Right cardiac atrium (tissue), 5 donors: Measurements from ENCODE around the gene FXYD1. TPM values are rescaled to one million over a fixed set of nuclear protein-coding genes. Genes with fewer than 3 reads are reported as not detected.
"Not testable (repeated sequence)": the region's sequence is repeated elsewhere in the genome, so short reads cannot be mapped to it uniquely, and the experiment has no call there.

ENCODE experiments used
- ATAC-seq, 2 donors: fragments of 200-7000 bp; cut with Tn5 transposase; one replicate each; pipeline versions ENCODE4 v1.8.0 to v1.9.1; 2020; ENCODE audit warnings: moderate library complexity in 2 of 2, mild to moderate bottlenecking in 1 of 2
- DNase-seq, 3 donors: peaks; one replicate each; pipeline ENCODE4 v3.0.0-alpha.2; 2020
- H3K27ac ChIP-seq: one replicate; pipeline ENCODE4 v1.5.1; 2013; ENCODE audit warnings: mild to moderate bottlenecking, low read length, control low read depth, moderate library complexity
- H3K27me3 ChIP-seq: one replicate; pipeline ENCODE4 v1.6.1; 2013; ENCODE audit not compliant: control insufficient read depth, insufficient read depth
- H3K4me1 ChIP-seq: one replicate; pipeline ENCODE4 v1.6.1; 2013; ENCODE audit warnings: low read length; ENCODE audit not compliant: control insufficient read depth, insufficient read depth
- H3K4me3 ChIP-seq: one replicate; pipeline ENCODE4 v1.5.1; 2013; ENCODE audit warnings: low read length, control low read depth
- H3K9me3 ChIP-seq: one replicate; pipeline ENCODE4 v1.6.1; 2013; ENCODE audit warnings: low read length; ENCODE audit not compliant: control insufficient read depth
- WGBS: extraction: QIAGEN DNeasy Blood & Tissue Kit; methylation state at CpG from one replicate; pipeline ENCODE4 v1.1.7; 2013; 5-methylcytosine and 5-hydroxymethylcytosine counted together
- intact Hi-C, 4 donors: fragments of 100-400 bp; cut with DNase I; formaldehyde crosslinking; loops; one replicate each; pipeline versions ENCODE4 v1.11.0 to v1.14.0; 2022 to 2023
- polyA plus RNA-seq: library from polyadenylated mRNA; stranded (reverse); fragments of 200-250 nt; gene quantifications from one replicate; pipeline ENCODE4 v1.2.3, GENCODE V29; 2013
- total RNA-seq, 4 donors: library from RNA; stranded (reverse); fragmentation: NEBNext Ultra II Directional; extraction: Animal tissue kit (Norgen Biotek cat#: 25700); gene quantifications; one replicate each; pipeline ENCODE4 v1.2.1, GENCODE V29; 2021
- donor health status: healthy with polysubstance abuse.
- donor health status: DM: no; HTN: yes; CAD: no.
- donor health status: DM: no; HTN: no; CAD: no.
- donor health status: DM: no; HTN: yes; CAD: no; lungs with severe emphysema.
- donor health status: DM: yes; HTN: yes; CAD: no.

Gene FXYD1
- total and polyA plus RNA-seq, 5 donors: 289 to 544 (median 485) TPM

GRCh38 chr19:35125749-35126623, 12.6 kb upstream of the FXYD1 start:
- H3K27ac ChIP-seq: no peak overlapping the region
- no peak for ATAC-seq
- no peaks in the 10 kb centered on the region for H3K27me3 ChIP-seq
- peaks cover 4% of the 10 kb centered on the region for H3K4me1 ChIP-seq
- intact Hi-C loops: no loop called here
- DNase-seq: no peak
- no peaks in the 10 kb centered on the region for H3K9me3 ChIP-seq
- no peak overlapping the region for H3K4me3 ChIP-seq
- WGBS: 75% methylated on average over 35 of the region's 35 CpGs

- WGBS: 42% methylated on average over 20 of the region's 20 CpGs
- intact Hi-C loops: no loop called here
- ATAC-seq: no peak
These were observed 12.0 kb upstream of the FXYD1 start for GRCh38 chr19:35126624-35126959.

GRCh38 chr19:35127871-35128270, 10.8 kb upstream of the FXYD1 start:
- Histone ChIP-seq H3K4me3 (no peak overlapping the region), H3K9me3 (no peaks in the 10 kb centered on the region), H3K27me3 (no peaks in the 10 kb centered on the region), H3K4me1 (peaks cover 4% of the 10 kb centered on the region), H3K27ac (no peak overlapping the region)
- intact Hi-C loops: no loop called here
- 80% methylated on average over 7 of the region's 7 CpGs for WGBS
- ATAC-seq (no peak), DNase-seq (no peak)

More at GRCh38 chr19:35126624-35126959, 12.0 kb upstream of the FXYD1 start:
- no peak overlapping the region for H3K4me3 ChIP-seq
- H3K4me1 ChIP-seq: peaks cover 4% of the 10 kb centered on the region
- H3K27me3 ChIP-seq: no peaks in the 10 kb centered on the region
- peak; percentile 36 to 85 (median 74) for DNase-seq
- H3K27ac ChIP-seq: no peak overlapping the region
- H3K9me3 ChIP-seq: no peaks in the 10 kb centered on the region

- WGBS: 86% methylated on average over 9 of the region's 9 CpGs
- intact Hi-C loops: no loop called here
- ATAC-seq: no peak
These were observed 10.1 kb upstream of the FXYD1 start for GRCh38 chr19:35128398-35129057.

GRCh38 chr19:35129724-35130274, 8.8 kb upstream of the FXYD1 start:
- not testable (repeated sequence) for H3K9me3 ChIP-seq, ATAC-seq, DNase-seq, H3K27ac ChIP-seq, H3K4me1 ChIP-seq, H3K4me3 ChIP-seq, H3K27me3 ChIP-seq
- intact Hi-C loops: loop anchor here in 2 of 4 donors (10.0 kb wide), 1 partner anchor 65 kb away; no protein-coding TSS in a partner anchor
- 52% methylated on average over 14 of the region's 14 CpGs for WGBS

More at GRCh38 chr19:35128398-35129057, 10.1 kb upstream of the FXYD1 start:
- H3K27me3 ChIP-seq: no peaks in the 10 kb centered on the region
- H3K27ac ChIP-seq: no peak overlapping the region
- H3K9me3 ChIP-seq: no peaks in the 10 kb centered on the region
- no peak for DNase-seq
- no peak overlapping the region for H3K4me3 ChIP-seq
- peaks cover 2% of the 10 kb centered on the region for H3K4me1 ChIP-seq

GRCh38 chr19:35130761-35131720, 7.6 kb upstream of the FXYD1 start:
- DNase-seq (peak in 1 of 3 donors; percentile 32), ATAC-seq (no peak)
- H3K9me3 ChIP-seq: no peaks in the 10 kb centered on the region
- no peak overlapping the region for H3K4me3 ChIP-seq
- intact Hi-C loops: loop anchor here in 2 of 4 donors (10.0 kb wide), 1 partner anchor 66 kb away; no protein-coding TSS in a partner anchor
- no peaks in the 10 kb centered on the region for H3K27me3 ChIP-seq
- H3K4me1 ChIP-seq: no peaks in the 10 kb centered on the region
- H3K27ac ChIP-seq: no peak overlapping the region
- WGBS: 78% methylated on average over 31 of the region's 31 CpGs

- Histone ChIP-seq H3K4me1 (no peaks in the 10 kb centered on the region), H3K27me3 (no peaks in the 10 kb centered on the region), H3K27ac (no peak overlapping the region), H3K4me3 (no peak overlapping the region), H3K9me3 (no peaks in the 10 kb centered on the region)
- intact Hi-C loops: loop anchor here in 2 of 4 donors (10.0 kb wide), 1 partner anchor 67 kb away; no protein-coding TSS in a partner anchor
- no peak for ATAC-seq
- DNase-seq: peak in 1 of 3 donors; percentile 4
These were observed 6.4 kb upstream of the FXYD1 start for GRCh38 chr19:35132254-35132653.

- Histone ChIP-seq H3K4me1 (no peaks in the 10 kb centered on the region), H3K27ac (no peak overlapping the region), H3K27me3 (no peaks in the 10 kb centered on the region), H3K9me3 (no peaks in the 10 kb centered on the region), H3K4me3 (no peak overlapping the region)
- WGBS: 74% methylated on average over 11 of the region's 11 CpGs
- DNase-seq (peak in 1 of 3 donors; percentile 38), ATAC-seq (no peak)
- intact Hi-C loops: loop anchor here in 2 of 4 donors (10.0 kb wide), 1 partner anchor 69 kb away; no protein-coding TSS in a partner anchor
These were observed 4.8 kb upstream of the FXYD1 start for GRCh38 chr19:35133826-35134225.

- peak within 1 kb of the TSS; percentile 49 for H3K4me3 ChIP-seq
- WGBS: 41% methylated on average over 15 of the region's 15 CpGs
- ATAC-seq: no peak
- H3K4me1 ChIP-seq: no peaks in the 10 kb centered on the region
- DNase-seq: peak in 2 of 3 donors; percentile 70 to 76
- no peaks in the 10 kb centered on the region for H3K27me3 ChIP-seq
- H3K27ac ChIP-seq: peak within 1 kb of the TSS; percentile 59
- H3K9me3 ChIP-seq: no peaks in the 10 kb centered on the region
- intact Hi-C loops: loop anchor here in 2 of 4 donors (1.0 to 10.0 kb wide), 2 partner anchors 20 to 70 kb away; no protein-coding TSS in a partner anchor
These were observed 3.9 kb upstream of the FXYD1 start, which contains the start of gene LGI4 for GRCh38 chr19:35134601-35135242. TSS of gene LGI4 (minus strand) at chr19:35135059. CDS start at chr19:35134680, 379 bp downstream.
